Loucy (cell line): ENCODE measurements around the gene FAT1.

ENCODE experiments used
- CTCF ChIP-seq: fragments of 200-600 bp; sonication (generic); conservative IDR thresholded peaks from 2 replicates; pipeline ENCODE4 v1.5.1; 2014; ENCODE audit warnings: mild to moderate bottlenecking, antibody characterized with exemption, low read length
- EZH2phosphoT487 ChIP-seq: fragments of 200-600 bp; IDR thresholded peaks from 2 replicates; pipeline ENCODE4 v1.6.1; 2018; ENCODE audit warnings: antibody characterized with exemption, mild to moderate bottlenecking, moderate library complexity, borderline replicate concordance

- TF ChIP-seq CTCF (no peak), EZH2phosphoT487 (no peak)
These were observed 41.5 kb upstream of the FAT1 start for GRCh38 chr4:186765138-186765537.
